Measurements from ENCODE around the gene DEPDC7. TPM values are rescaled to one million over a fixed set of nuclear protein-coding genes. Genes with fewer than 3 reads are reported as not detected.
A peak's percentile ranks its signal among the peaks of the same experiment; 100 is the strongest.
"Not testable (repeated sequence)": the region's sequence is repeated elsewhere in the genome, so short reads cannot be mapped to it uniquely, and the experiment has no call there.

DEPDC7 gene
- total RNA-seq, 3 donors from 2014 or later: 0.59 to 0.98 (median 0.64) TPM

- Histone ChIP-seq H3K36me3 (no peaks in the 10 kb centered on the region), H3K27ac (no peak overlapping the region), H3K4me3 (no peak overlapping the region), H3K4me1 (no peaks in the 10 kb centered on the region), H3K27me3 (no peaks in the 10 kb centered on the region), H3K9me3 (no peaks in the 10 kb centered on the region)
- DNase-seq (ENCODE audit: low spot score in 2 of 2): no peak
- intact Hi-C loops (cut with DNase I; ENCODE audit: low total_unique reads): no loop called here
- TF ChIP-seq CTCF (IDR thresholded peaks at IDR 0.05) (no peak), POLR2AphosphoS5 (IDR thresholded peaks at IDR 0.05) (no peak), POLR2A (IDR thresholded peaks at IDR 0.05) (no peak)
Observed at GRCh38 chr11:33027846-33028536, 12.3 kb downstream of the DEPDC7 start.

DNA sequence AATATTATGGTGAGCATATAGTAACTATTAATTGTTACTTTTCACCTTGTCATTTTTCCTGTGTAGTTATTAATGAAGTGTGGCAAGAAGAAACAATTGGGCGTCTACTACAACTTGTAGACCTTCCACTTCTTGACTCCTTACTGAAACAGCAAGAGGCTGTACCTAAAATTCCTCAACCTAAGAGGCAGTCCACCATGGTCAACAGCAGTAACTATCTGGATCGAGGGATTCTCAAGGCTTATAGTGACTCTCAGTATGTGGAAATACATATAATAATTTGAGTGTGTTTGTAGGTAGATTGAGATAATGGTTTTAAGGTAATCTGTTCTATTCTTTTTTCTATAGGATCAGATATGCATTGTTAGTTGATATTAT is 12.8 kb downstream of the DEPDC7 start:
- H3K27ac ChIP-seq: no peak overlapping the region
- no peaks in the 10 kb centered on the region for H3K27me3 ChIP-seq
- intact Hi-C loops (cut with DNase I; ENCODE audit: low total_unique reads): no loop called here
- no peak for DNase-seq (ENCODE audit: low spot score in 2 of 2)
- no peaks in the 10 kb centered on the region for H3K4me1 ChIP-seq
- no peaks in the 10 kb centered on the region for H3K9me3 ChIP-seq
- no peaks in the 10 kb centered on the region for H3K36me3 ChIP-seq
- no peak overlapping the region for H3K4me3 ChIP-seq
- no peak for TF ChIP-seq POLR2AphosphoS5 (IDR thresholded peaks at IDR 0.05)
- TF ChIP-seq CTCF (IDR thresholded peaks at IDR 0.05): no peak
- TF ChIP-seq POLR2A (IDR thresholded peaks at IDR 0.05): no peak

DNA sequence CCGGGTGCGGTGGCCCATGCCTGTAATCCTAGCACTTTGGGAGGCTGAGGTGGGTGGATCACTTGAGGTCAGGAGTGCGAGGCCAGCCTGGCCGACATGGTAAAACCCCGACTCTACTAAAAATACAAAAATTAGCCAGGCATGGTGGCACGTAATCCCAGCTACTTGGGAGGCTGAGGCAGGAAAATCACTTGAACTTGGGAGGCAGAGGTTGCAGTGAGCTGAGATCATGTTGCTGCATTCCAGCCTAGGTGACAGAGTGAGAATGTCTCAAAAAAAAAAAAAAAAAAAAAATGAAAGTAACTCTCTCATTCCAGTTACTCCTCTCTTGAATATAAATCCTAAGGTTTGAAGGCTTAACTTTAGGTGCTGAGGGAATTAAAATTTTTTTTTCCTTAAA is 13.5 kb downstream of the DEPDC7 start:
- intact Hi-C loops (cut with DNase I; ENCODE audit: low total_unique reads); H3K4me3 ChIP-seq; H3K36me3 ChIP-seq; DNase-seq (ENCODE audit: low spot score in 2 of 2); H3K27ac ChIP-seq; H3K4me1 ChIP-seq; H3K27me3 ChIP-seq; H3K9me3 ChIP-seq: not testable (repeated sequence)

DNA sequence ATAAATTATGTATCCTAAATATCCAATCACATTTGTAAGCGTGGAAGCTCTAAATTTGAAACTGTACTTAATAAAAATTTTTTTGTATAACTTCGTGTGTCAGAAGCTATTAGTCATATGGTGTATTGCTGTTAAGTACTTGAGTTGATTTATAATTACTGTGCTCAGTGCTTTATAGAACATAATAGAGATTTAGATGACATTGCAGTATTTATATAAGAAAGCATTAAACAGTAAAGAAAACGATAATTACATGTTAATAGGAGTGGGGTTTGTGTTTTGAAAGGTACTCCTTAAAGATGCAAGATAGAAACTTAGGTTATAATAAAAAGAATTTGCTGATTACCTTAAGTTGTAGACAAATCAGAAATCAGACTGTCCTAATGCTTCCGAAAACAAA is 17.8 kb downstream of the DEPDC7 start:
- TF ChIP-seq POLR2AphosphoS5 (IDR thresholded peaks at IDR 0.05): no peak
- no peak for TF ChIP-seq CTCF (IDR thresholded peaks at IDR 0.05)
- TF ChIP-seq POLR2A (IDR thresholded peaks at IDR 0.05): no peak
- no peaks in the 10 kb centered on the region for H3K27me3 ChIP-seq
- no peak for DNase-seq (ENCODE audit: low spot score in 2 of 2)
- H3K4me3 ChIP-seq: no peak overlapping the region
- intact Hi-C loops (cut with DNase I; ENCODE audit: low total_unique reads): no loop called here
- H3K36me3 ChIP-seq: no peaks in the 10 kb centered on the region
- H3K27ac ChIP-seq: no peak overlapping the region
- H3K4me1 ChIP-seq: no peaks in the 10 kb centered on the region
- H3K9me3 ChIP-seq: no peaks in the 10 kb centered on the region

GRCh38 chr11:33035011-33035410 is 19.3 kb downstream of the DEPDC7 start:
- TF ChIP-seq POLR2AphosphoS5 (IDR thresholded peaks at IDR 0.05): no peak
- no peak for TF ChIP-seq POLR2A (IDR thresholded peaks at IDR 0.05)
- H3K27ac ChIP-seq: no peak overlapping the region
- H3K9me3 ChIP-seq: no peaks in the 10 kb centered on the region
- no peak for DNase-seq (ENCODE audit: low spot score in 2 of 2)
- H3K4me1 ChIP-seq: no peaks in the 10 kb centered on the region
- no peak overlapping the region for H3K4me3 ChIP-seq
- intact Hi-C loops (cut with DNase I; ENCODE audit: low total_unique reads): no loop called here
- H3K27me3 ChIP-seq: no peaks in the 10 kb centered on the region
- no peaks in the 10 kb centered on the region for H3K36me3 ChIP-seq

DNA sequence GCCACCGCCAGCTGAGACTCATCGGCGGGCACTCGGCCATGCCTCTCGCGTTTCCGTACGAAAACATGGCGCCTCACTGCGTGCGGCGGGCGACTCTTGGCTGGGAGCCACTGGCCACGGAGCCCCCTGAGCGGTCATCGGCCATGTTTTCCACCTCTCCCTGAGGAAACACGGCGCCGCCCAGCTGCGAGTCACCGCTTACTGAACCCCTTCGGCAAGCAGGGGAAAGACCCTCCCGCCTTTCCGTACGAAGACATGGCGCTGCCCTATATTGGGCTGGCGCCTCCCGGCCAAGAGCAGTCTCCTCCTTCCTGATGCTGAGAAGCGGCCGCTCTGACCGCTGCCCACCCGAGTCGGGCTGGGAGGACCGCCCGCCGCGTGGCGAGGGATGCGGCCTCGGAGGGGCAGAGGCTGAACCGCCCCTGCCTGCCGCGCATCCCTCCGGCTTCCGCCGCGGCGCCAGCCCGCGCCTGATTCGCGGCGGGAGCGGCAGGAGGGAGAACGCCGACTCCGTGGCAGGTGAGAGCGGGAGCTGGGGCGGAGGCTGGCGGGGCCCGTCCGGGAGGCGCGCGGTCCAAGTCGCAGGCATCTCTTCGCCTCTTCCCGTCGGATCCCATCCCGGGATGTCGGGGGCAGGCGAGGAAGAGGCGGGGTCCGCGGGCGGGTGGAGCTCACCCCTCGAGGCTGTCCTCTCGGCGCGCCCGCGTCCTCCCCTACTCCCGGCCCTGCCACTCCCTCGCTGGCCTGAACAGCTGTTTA is 23.8 kb downstream of the DEPDC7 start, which contains the start of gene TCP11L1:
TCP11L1 (plus strand) TSS at position 299 of the 759 bp plus-strand sequence. CDS start 4,202 bp downstream, outside the sequence.
- peak within 1 kb of the TSS; percentile 60 to 97 (median 92) for H3K4me3 ChIP-seq
- TF ChIP-seq POLR2A (IDR thresholded peaks at IDR 0.05): peak; percentile 46
- TF ChIP-seq CTCF (IDR thresholded peaks at IDR 0.05): no peak
- peak; percentile 66 to 86 (median 80) for TF ChIP-seq POLR2AphosphoS5 (IDR thresholded peaks at IDR 0.05)
- no peaks in the 10 kb centered on the region for H3K27me3 ChIP-seq
- H3K4me1 ChIP-seq: no peaks in the 10 kb centered on the region
- DNase-seq (ENCODE audit: low spot score in 2 of 2): peak; percentile 86 to 90
- intact Hi-C loops (cut with DNase I; ENCODE audit: low total_unique reads): no loop called here
- peak within 1 kb of the TSS; percentile 98 for H3K27ac ChIP-seq
- no peaks in the 10 kb centered on the region for H3K36me3 ChIP-seq
- H3K9me3 ChIP-seq: no peaks in the 10 kb centered on the region

Data from breast epithelium (tissue), 4 donors.